Measurements from ENCODE around the gene ADIPOQ. TPM values are rescaled to one million over a fixed set of nuclear protein-coding genes. Genes with fewer than 3 reads are reported as not detected.
"Not testable (repeated sequence)": the region's sequence is repeated elsewhere in the genome, so short reads cannot be mapped to it uniquely, and the experiment has no call there.

Gene ADIPOQ
- total and polyA plus RNA-seq, 9 donors, result 0.02 to 0.04 (median 0.04) TPM; not detected in 4

GRCh38 chr3:186901135-186901734 is 58.7 kb downstream of the ADIPOQ start:
- DNase-seq, result peak; percentile 7
- Histone ChIP-seq H3K9me3 (replicated peaks; ENCODE audit: control insufficient read depth, low read depth, low read length) (no peaks in the 10 kb centered on the region), H3K27ac (ENCODE audit: low read length) (no peak overlapping the region), H3K4me1 (ENCODE audit: control insufficient read depth, insufficient read depth, low read length) (no peaks in the 10 kb centered on the region), H3K36me3 (ENCODE audit: control insufficient read depth, insufficient read depth, low read length) (no peaks in the 10 kb centered on the region), H3K4me3 (ENCODE audit: low read length) (no peak overlapping the region), H3K27me3 (ENCODE audit: control insufficient read depth, insufficient read depth, low read length) (no peaks in the 10 kb centered on the region)
- WGBS (ENCODE audit: insufficient coverage), result no CpG with 5 or more reads among the region's 1 CpG

GRCh38 chr3:186902154-186902553 is 59.6 kb downstream of the ADIPOQ start:
- Histone ChIP-seq H3K4me1 (ENCODE audit: control insufficient read depth, insufficient read depth, low read length) (no peaks in the 10 kb centered on the region), H3K36me3 (ENCODE audit: control insufficient read depth, insufficient read depth, low read length) (no peaks in the 10 kb centered on the region), H3K27me3 (ENCODE audit: control insufficient read depth, insufficient read depth, low read length) (no peaks in the 10 kb centered on the region), H3K27ac (ENCODE audit: low read length) (no peak overlapping the region), H3K9me3 (replicated peaks; ENCODE audit: control insufficient read depth, low read depth, low read length) (no peaks in the 10 kb centered on the region), H3K4me3 (ENCODE audit: low read length) (no peak overlapping the region)
- WGBS (ENCODE audit: insufficient coverage), result 100% methylated on average over 1 of the region's 3 CpGs
- no peak for DNase-seq

GRCh38 chr3:186902713-186903112 is 60.2 kb downstream of the ADIPOQ start:
- Histone ChIP-seq H3K36me3 (ENCODE audit: control insufficient read depth, insufficient read depth, low read length) (no peaks in the 10 kb centered on the region), H3K27ac (ENCODE audit: low read length) (no peak overlapping the region), H3K9me3 (replicated peaks; ENCODE audit: control insufficient read depth, low read depth, low read length) (no peaks in the 10 kb centered on the region), H3K27me3 (ENCODE audit: control insufficient read depth, insufficient read depth, low read length) (no peaks in the 10 kb centered on the region), H3K4me3 (ENCODE audit: low read length) (no peak overlapping the region), H3K4me1 (ENCODE audit: control insufficient read depth, insufficient read depth, low read length) (no peaks in the 10 kb centered on the region)
- WGBS (ENCODE audit: insufficient coverage), result no CpG with 5 or more reads among the region's 2 CpGs
- no peak for DNase-seq

- not testable (repeated sequence) for H3K36me3 ChIP-seq (ENCODE audit: control insufficient read depth, insufficient read depth, low read length); H3K27ac ChIP-seq (ENCODE audit: low read length); DNase-seq; H3K4me3 ChIP-seq (ENCODE audit: low read length); H3K9me3 ChIP-seq (replicated peaks; ENCODE audit: control insufficient read depth, low read depth, low read length); H3K4me1 ChIP-seq (ENCODE audit: control insufficient read depth, insufficient read depth, low read length); H3K27me3 ChIP-seq (ENCODE audit: control insufficient read depth, insufficient read depth, low read length)
- no CpG with 5 or more reads among the region's 2 CpGs for WGBS (ENCODE audit: insufficient coverage)
Measured at GRCh38 chr3:186903676-186904075, 61.2 kb downstream of the ADIPOQ start.

GRCh38 chr3:186907075-186907474 is 64.6 kb downstream of the ADIPOQ start:
- H3K27me3 ChIP-seq (ENCODE audit: control insufficient read depth, insufficient read depth, low read length); DNase-seq; H3K4me3 ChIP-seq (ENCODE audit: low read length); H3K4me1 ChIP-seq (ENCODE audit: control insufficient read depth, insufficient read depth, low read length); H3K9me3 ChIP-seq (replicated peaks; ENCODE audit: control insufficient read depth, low read depth, low read length); H3K36me3 ChIP-seq (ENCODE audit: control insufficient read depth, insufficient read depth, low read length); H3K27ac ChIP-seq (ENCODE audit: low read length): not testable (repeated sequence)
- WGBS (ENCODE audit: insufficient coverage), result no CpG with 5 or more reads among the region's 3 CpGs

Other genes starting within 250 kb of the ADIPOQ start
- gene AHSG, start 229.7 kb upstream of the ADIPOQ start, total RNA-seq, result 0.75 TPM
- 10 to 100 TPM in 1 of 8 donors, 1 to 10 TPM in 1, under 1 TPM in 4, not detected in 2; 0.10 to 22.3 (median 0.22) TPM for gene AHSG, start 229.7 kb upstream of the ADIPOQ start, polyA plus RNA-seq (ENCODE audit: insufficient read depth in 1 of 8, insufficient read length in 8 of 8, low replicate concordance in 1 of 8)
- 0.04 TPM for gene FETUB, start 202.3 kb upstream of the ADIPOQ start, total RNA-seq
- gene FETUB, start 202.3 kb upstream of the ADIPOQ start, polyA plus RNA-seq (ENCODE audit: insufficient read depth in 1 of 8, insufficient read length in 8 of 8, low replicate concordance in 1 of 8), result under 1 TPM in 4 of 8 donors, not detected in 4; 0.10 to 0.55 (median 0.28) TPM
- 0.04 TPM for gene HRG, start 176.7 kb upstream of the ADIPOQ start, total RNA-seq
- gene HRG, start 176.7 kb upstream of the ADIPOQ start, polyA plus RNA-seq (ENCODE audit: insufficient read depth in 1 of 8, insufficient read length in 8 of 8, low replicate concordance in 1 of 8), result under 1 TPM in 4 of 8 donors, not detected in 4; 0.03 to 0.53 (median 0.18) TPM
- gene KNG1, start 125.4 kb upstream of the ADIPOQ start, total RNA-seq, result 0.13 TPM
- 1 to 10 TPM in 1 of 8 donors, under 1 TPM in 3, not detected in 4; 0.05 to 1.5 (median 0.59) TPM for gene KNG1, start 125.4 kb upstream of the ADIPOQ start, polyA plus RNA-seq (ENCODE audit: insufficient read depth in 1 of 8, insufficient read length in 8 of 8, low replicate concordance in 1 of 8)
- 593 TPM for gene EIF4A2, start 59.1 kb upstream of the ADIPOQ start, total RNA-seq
- gene EIF4A2, start 59.1 kb upstream of the ADIPOQ start, polyA plus RNA-seq (ENCODE audit: insufficient read depth in 1 of 8, insufficient read length in 8 of 8, low replicate concordance in 1 of 8), result 100 to 1,000 TPM; 477 to 568 (median 540) TPM
- gene RFC4, start 36.2 kb upstream of the ADIPOQ start, total RNA-seq, result 24.0 TPM
- 10 to 100 TPM; 21.1 to 30.7 (median 26.3) TPM for gene RFC4, start 36.2 kb upstream of the ADIPOQ start, polyA plus RNA-seq (ENCODE audit: insufficient read depth in 1 of 8, insufficient read length in 8 of 8, low replicate concordance in 1 of 8)
- gene ST6GAL1, start 87.8 kb downstream of the ADIPOQ start, total RNA-seq, result 9.4 TPM
- gene ST6GAL1, start 87.8 kb downstream of the ADIPOQ start, polyA plus RNA-seq (ENCODE audit: insufficient read depth in 1 of 8, insufficient read length in 8 of 8, low replicate concordance in 1 of 8), result 10 to 100 TPM in 7 of 8 donors, 1 to 10 TPM in 1; 9.7 to 17.3 (median 13.0) TPM

All from muscle of leg (tissue), 11 donors.